ENCODE measurements around the gene TOM1. TPM values are rescaled to one million over a fixed set of nuclear protein-coding genes. Genes with fewer than 3 reads are reported as not detected.

Gene TOM1
- total and polyA plus RNA-seq, 2 of the 13 experiments (the other 11 are each of a cell fraction or from before 2014, with no cell fraction given), result 30.8 to 87.3 TPM

- H3K4me2 ChIP-seq (ENCODE audit: low read depth, low read length), result no peak overlapping the region
- POLR2A ChIA-PET, result no interaction called here
- H3K9me3 ChIP-seq (ENCODE audit: low read length), result no peaks in the 10 kb centered on the region
- no peaks in the 10 kb centered on the region for H3K36me3 ChIP-seq (replicated peaks in 1 of 2; ENCODE audit: control insufficient read depth in 1 of 2, insufficient read depth in 2 of 2, low read length in 2 of 2)
- TF ChIP-seq PATZ1 (CRISPR knock-in tag; IDR thresholded peaks at IDR 0.05) (no peak), ZNF768 (CRISPR knock-in tag; IDR thresholded peaks at IDR 0.05) (peak; percentile 97)
- H3K79me2 ChIP-seq (ENCODE audit: insufficient read depth, low read length), result no peaks in the 10 kb centered on the region
- intact Hi-C loops (cut with micrococcal nuclease; ENCODE audit: unreplicated experiment), result loop anchor here (5.0 kb wide), 3 partner anchors 43 to 73 kb away; no protein-coding TSS in a partner anchor
- CTCF ChIA-PET (ENCODE audit: low intra/inter-chr PET ratio, low total read pairs), result no interaction called here
- in situ Hi-C loops (cut with HindIII; ENCODE audit: extremely low pct_ligation_motif_present, low pct_unique_long_range_greater_than_20kb), result loop anchor here (5.0 kb wide), 1 partner anchor 233 kb away; no protein-coding TSS in a partner anchor
- H3K27ac ChIP-seq (ENCODE audit: extremely low read length, insufficient read depth, low read length), result no peak overlapping the region
- no peaks in the 10 kb centered on the region for H4K20me1 ChIP-seq (ENCODE audit: insufficient read depth, low read length)
- no TSS peak for BruUV-seq (replicated peaks)
- ATAC-seq (no peak), FAIRE-seq (no peak), DNase-seq (ENCODE audit: low spot score) (no peak)
- 72% methylated on average over 4 of the region's 4 CpGs for WGBS (ENCODE audit: low lambda C conversion rate)
- H3K9ac ChIP-seq (ENCODE audit: insufficient read depth, low read depth, low read length), result no peak overlapping the region
- H2AFZ ChIP-seq (ENCODE audit: low read length), result no peak overlapping the region
- H3K4me1 ChIP-seq (ENCODE audit: insufficient read depth, low read length), result peaks cover 68% of the 10 kb centered on the region
- H3K4me3 ChIP-seq (replicated peaks in 1 of 3; ENCODE audit: insufficient read depth in 1 of 3, low read depth in 2 of 3, low read length in 3 of 3), result no peak overlapping the region
- H3K27me3 ChIP-seq (ENCODE audit: control insufficient read depth in 1 of 2, insufficient read depth in 2 of 2, low read length in 2 of 2), result no peaks in the 10 kb centered on the region; a peak in 2 of 5 replicates
Observed at GRCh38 chr22:35354068-35354467, 54.4 kb downstream of the TOM1 start.

- WGBS (ENCODE audit: low lambda C conversion rate), result 55% methylated on average over 6 of the region's 6 CpGs
- DNase-seq (ENCODE audit: low spot score) (no peak), FAIRE-seq (no peak), ATAC-seq (no peak)
- Histone ChIP-seq H3K27me3 (ENCODE audit: control insufficient read depth in 1 of 2, insufficient read depth in 2 of 2, low read length in 2 of 2) (no peaks in the 10 kb centered on the region; a peak in 2 of 5 replicates), H3K79me2 (ENCODE audit: insufficient read depth, low read length) (no peaks in the 10 kb centered on the region), H4K20me1 (ENCODE audit: insufficient read depth, low read length) (no peaks in the 10 kb centered on the region), H3K4me3 (replicated peaks in 1 of 3; ENCODE audit: insufficient read depth in 1 of 3, low read depth in 2 of 3, low read length in 3 of 3) (no peak overlapping the region), H2AFZ (ENCODE audit: low read length) (no peak overlapping the region), H3K4me1 (ENCODE audit: insufficient read depth, low read length) (peaks cover 80% of the 10 kb centered on the region), H3K27ac (ENCODE audit: extremely low read length, insufficient read depth, low read length) (no peak overlapping the region), H3K36me3 (replicated peaks in 1 of 2; ENCODE audit: control insufficient read depth in 1 of 2, insufficient read depth in 2 of 2, low read length in 2 of 2) (no peaks in the 10 kb centered on the region), H3K9me3 (ENCODE audit: low read length) (no peaks in the 10 kb centered on the region), H3K9ac (ENCODE audit: insufficient read depth, low read depth, low read length) (no peak overlapping the region), H3K4me2 (ENCODE audit: low read depth, low read length) (no peak overlapping the region)
- ChIA-PET POLR2A (no interaction called here), CTCF (ENCODE audit: low intra/inter-chr PET ratio, low total read pairs) (no interaction called here)
- intact Hi-C loops (cut with micrococcal nuclease; ENCODE audit: unreplicated experiment), result no loop called here
- no TSS peak for BruUV-seq (replicated peaks)
- no peak for TF ChIP-seq ZNF292 (CRISPR knock-in tag; IDR thresholded peaks at IDR 0.05; ENCODE audit: borderline replicate concordance, low read depth)
- peak; percentile 36; the same call in 1 of the 2 replicates for TF ChIP-seq ZMYM3 (CRISPR knock-in tag; IDR thresholded peaks at IDR 0.05)
- in situ Hi-C loops (cut with HindIII; ENCODE audit: extremely low pct_ligation_motif_present, low pct_unique_long_range_greater_than_20kb), result no loop called here
Observed at GRCh38 chr22:35357883-35358621, 58.4 kb downstream of the TOM1 start.
